Measurements from ENCODE around the gene RFLNA. TPM values are rescaled to one million over a fixed set of nuclear protein-coding genes. Genes with fewer than 3 reads are reported as not detected.
A peak's percentile ranks its signal among the peaks of the same experiment; 100 is the strongest.

RFLNA gene
- total and polyA plus RNA-seq, 2 experiments from 2014 or later, result 3.9 to 20.4 TPM

DNA sequence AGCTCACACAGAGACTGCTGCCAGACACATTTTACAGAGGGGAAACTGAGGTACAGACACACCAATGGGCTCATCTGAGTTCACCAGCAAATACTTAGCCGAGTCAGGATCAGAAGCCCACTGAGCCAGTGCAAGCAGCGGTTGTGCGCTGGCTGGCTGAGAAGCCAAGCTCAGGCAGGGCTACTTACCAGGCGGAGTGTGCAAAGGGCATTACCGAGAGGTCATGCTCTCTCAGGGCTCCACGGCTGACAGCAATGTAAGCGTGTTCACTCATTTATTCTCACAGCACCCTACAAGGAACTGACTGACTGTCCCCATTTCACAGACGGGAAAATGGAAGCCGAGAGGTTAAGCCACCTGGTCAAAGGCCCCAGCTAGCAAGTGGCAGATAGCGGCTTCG lies 63.7 kb downstream of the RFLNA start (continued):
- TF ChIP-seq, protein P1, sequence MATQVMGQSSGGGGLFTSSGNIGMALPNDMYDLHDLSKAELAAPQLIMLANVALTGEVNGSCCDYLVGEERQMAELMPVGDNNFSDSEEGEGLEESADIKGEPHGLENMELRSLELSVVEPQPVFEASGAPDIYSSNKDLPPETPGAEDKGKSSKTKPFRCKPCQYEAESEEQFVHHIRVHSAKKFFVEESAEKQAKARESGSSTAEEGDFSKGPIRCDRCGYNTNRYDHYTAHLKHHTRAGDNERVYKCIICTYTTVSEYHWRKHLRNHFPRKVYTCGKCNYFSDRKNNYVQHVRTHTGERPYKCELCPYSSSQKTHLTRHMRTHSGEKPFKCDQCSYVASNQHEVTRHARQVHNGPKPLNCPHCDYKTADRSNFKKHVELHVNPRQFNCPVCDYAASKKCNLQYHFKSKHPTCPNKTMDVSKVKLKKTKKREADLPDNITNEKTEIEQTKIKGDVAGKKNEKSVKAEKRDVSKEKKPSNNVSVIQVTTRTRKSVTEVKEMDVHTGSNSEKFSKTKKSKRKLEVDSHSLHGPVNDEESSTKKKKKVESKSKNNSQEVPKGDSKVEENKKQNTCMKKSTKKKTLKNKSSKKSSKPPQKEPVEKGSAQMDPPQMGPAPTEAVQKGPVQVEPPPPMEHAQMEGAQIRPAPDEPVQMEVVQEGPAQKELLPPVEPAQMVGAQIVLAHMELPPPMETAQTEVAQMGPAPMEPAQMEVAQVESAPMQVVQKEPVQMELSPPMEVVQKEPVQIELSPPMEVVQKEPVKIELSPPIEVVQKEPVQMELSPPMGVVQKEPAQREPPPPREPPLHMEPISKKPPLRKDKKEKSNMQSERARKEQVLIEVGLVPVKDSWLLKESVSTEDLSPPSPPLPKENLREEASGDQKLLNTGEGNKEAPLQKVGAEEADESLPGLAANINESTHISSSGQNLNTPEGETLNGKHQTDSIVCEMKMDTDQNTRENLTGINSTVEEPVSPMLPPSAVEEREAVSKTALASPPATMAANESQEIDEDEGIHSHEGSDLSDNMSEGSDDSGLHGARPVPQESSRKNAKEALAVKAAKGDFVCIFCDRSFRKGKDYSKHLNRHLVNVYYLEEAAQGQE (IDR thresholded peaks at IDR 0.05; ENCODE audit: unreplicated experiment), result no peak
- no peak for TF ChIP-seq ZNF114 (CRISPR knock-in tag; IDR thresholded peaks at IDR 0.05)
- no peak for TF ChIP-seq STAT1 (IDR thresholded peaks at IDR 0.05; ENCODE audit: unreplicated experiment)

DNA sequence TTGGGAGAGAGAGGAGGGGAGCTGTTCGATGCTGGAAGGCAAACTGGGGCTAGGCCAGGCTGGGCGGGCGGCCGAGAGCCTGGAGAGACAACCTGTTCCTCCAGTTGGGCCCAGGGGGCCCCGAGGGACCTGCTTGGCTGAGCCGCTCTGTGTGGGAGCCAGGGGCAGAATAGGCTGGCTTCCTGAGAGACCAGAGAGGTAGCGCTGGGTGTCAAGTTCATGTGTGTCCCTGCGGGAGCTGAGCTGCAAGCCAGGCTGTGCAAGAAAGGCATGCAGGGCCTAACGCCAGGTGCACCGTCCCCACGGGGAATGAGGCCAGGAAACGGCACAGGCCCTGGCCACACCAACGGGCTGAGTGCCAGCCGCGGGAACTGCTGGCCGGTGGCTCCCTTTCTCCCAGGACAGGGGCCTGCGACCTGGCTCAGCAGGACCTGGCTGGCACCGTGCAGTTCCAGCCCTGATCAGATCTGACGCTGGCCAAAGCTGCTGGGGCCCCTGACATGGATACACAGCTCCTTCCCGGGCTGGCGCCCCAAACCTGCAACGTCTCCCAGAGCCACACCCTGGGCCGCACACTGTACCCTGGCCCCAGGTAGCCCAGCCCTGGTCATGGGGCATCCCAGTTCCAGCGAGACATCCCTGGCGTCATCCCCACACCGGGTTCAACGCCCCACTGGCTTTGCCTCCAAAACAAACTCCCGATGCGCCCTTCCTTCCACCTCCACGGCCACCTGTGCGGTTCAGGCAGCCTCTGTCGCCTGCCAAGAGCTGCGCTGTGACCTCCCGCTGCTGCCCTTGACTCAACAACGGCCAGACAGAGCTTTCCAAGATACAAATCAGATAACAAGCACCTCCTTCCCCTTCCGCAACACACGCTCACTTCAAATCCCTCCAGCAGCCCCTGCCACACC lies 65.0 kb downstream of the RFLNA start:
- H3K27ac Mint-ChIP-seq, result peak overlapping the region; percentile 74; the same call in 1 of the 2 replicates
- H3K4me1 Mint-ChIP-seq, result no peaks in the 10 kb centered on the region
- H4K20me1 ChIP-seq (replicated peaks; ENCODE audit: insufficient read depth), result peaks cover 4% of the 10 kb centered on the region; the same call in 1 of the 2 replicates
- TF ChIP-seq CREB1 (CRISPR knock-in tag; IDR thresholded peaks at IDR 0.05; ENCODE audit: low read depth) (no peak), ZNF331 (CRISPR knock-in tag; IDR thresholded peaks at IDR 0.05; ENCODE audit: low read depth) (no peak), ZNF114 (CRISPR knock-in tag; IDR thresholded peaks at IDR 0.05) (no peak), EZH2phosphoT487 (IDR thresholded peaks at IDR 0.05; ENCODE audit: unreplicated experiment) (no peak), NANOG (IDR thresholded peaks at IDR 0.05; ENCODE audit: borderline replicate concordance) (no peak), EZH2 (IDR thresholded peaks at IDR 0.05; ENCODE audit: low read depth, unreplicated experiment) (no peak), STAT1 (IDR thresholded peaks at IDR 0.05; ENCODE audit: unreplicated experiment) (no peak), POLR2AphosphoS5 (IDR thresholded peaks at IDR 0.05; ENCODE audit: low read depth) (no peak)
- TF ChIP-seq, protein P2, sequence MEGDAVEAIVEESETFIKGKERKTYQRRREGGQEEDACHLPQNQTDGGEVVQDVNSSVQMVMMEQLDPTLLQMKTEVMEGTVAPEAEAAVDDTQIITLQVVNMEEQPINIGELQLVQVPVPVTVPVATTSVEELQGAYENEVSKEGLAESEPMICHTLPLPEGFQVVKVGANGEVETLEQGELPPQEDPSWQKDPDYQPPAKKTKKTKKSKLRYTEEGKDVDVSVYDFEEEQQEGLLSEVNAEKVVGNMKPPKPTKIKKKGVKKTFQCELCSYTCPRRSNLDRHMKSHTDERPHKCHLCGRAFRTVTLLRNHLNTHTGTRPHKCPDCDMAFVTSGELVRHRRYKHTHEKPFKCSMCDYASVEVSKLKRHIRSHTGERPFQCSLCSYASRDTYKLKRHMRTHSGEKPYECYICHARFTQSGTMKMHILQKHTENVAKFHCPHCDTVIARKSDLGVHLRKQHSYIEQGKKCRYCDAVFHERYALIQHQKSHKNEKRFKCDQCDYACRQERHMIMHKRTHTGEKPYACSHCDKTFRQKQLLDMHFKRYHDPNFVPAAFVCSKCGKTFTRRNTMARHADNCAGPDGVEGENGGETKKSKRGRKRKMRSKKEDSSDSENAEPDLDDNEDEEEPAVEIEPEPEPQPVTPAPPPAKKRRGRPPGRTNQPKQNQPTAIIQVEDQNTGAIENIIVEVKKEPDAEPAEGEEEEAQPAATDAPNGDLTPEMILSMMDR (conservative IDR thresholded peaks at IDR 0.05; ENCODE audit: low read depth in 2 of 2), result no peak
- TF ChIP-seq, protein P3, sequence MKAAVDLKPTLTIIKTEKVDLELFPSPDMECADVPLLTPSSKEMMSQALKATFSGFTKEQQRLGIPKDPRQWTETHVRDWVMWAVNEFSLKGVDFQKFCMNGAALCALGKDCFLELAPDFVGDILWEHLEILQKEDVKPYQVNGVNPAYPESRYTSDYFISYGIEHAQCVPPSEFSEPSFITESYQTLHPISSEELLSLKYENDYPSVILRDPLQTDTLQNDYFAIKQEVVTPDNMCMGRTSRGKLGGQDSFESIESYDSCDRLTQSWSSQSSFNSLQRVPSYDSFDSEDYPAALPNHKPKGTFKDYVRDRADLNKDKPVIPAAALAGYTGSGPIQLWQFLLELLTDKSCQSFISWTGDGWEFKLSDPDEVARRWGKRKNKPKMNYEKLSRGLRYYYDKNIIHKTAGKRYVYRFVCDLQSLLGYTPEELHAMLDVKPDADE (IDR thresholded peaks at IDR 0.05), result no peak
- TF ChIP-seq, protein P1 (IDR thresholded peaks at IDR 0.05; ENCODE audit: unreplicated experiment), result no peak

More for the DNA sequence above, 65.0 kb downstream of the RFLNA start:
- H3K4me3 Mint-ChIP-seq, result no peak overlapping the region
- Histone ChIP-seq H3F3A (replicated peaks; ENCODE audit: low read depth) (no peaks in the 10 kb centered on the region), H3K27ac (ENCODE audit: low read depth) (no peak overlapping the region), H3K27me3 (ENCODE audit: insufficient read depth) (no peaks in the 10 kb centered on the region), H3K9me2 (ENCODE audit: insufficient read depth) (no peaks in the 10 kb centered on the region), H3K4me1 (ENCODE audit: insufficient read depth) (no peaks in the 10 kb centered on the region), H3K4me2 (no peak overlapping the region), H3K4me3 (no peak overlapping the region), H3K36me3 (ENCODE audit: insufficient read depth) (no peaks in the 10 kb centered on the region; the same call in 1 of the 2 replicates), H3K79me2 (replicated peaks; ENCODE audit: insufficient read depth) (no peaks in the 10 kb centered on the region), H2AFZ (no peak overlapping the region)
- H3K36me3 Mint-ChIP-seq (ENCODE audit: low read depth), result peaks cover 43% of the 10 kb centered on the region
- ATAC-seq (peak; percentile 30), DNase-seq (ENCODE audit: low spot score) (peak; percentile 28)
- H3K27me3 Mint-ChIP-seq (ENCODE audit: insufficient read depth, low read depth, poor library complexity), result peaks cover 20% of the 10 kb centered on the region
- H3K9me3 Mint-ChIP-seq, result no peaks in the 10 kb centered on the region

Data from GM23338 (cell line).